WTC11 (cell line): Measurements from ENCODE around the gene IQCF6. TPM values are rescaled to one million over a fixed set of nuclear protein-coding genes. Genes with fewer than 3 reads are reported as not detected.

ENCODE experiments used
- ATF3 ChIP-seq: sonication (generic); formaldehyde crosslinking; conservative IDR thresholded peaks from 2 replicates; pipeline ENCODE4 v1.8.1; 2022; ENCODE audit warnings: mild to moderate bottlenecking, missing genetic modification reagents
- CREM ChIP-seq: sonication (generic); formaldehyde crosslinking; IDR thresholded peaks from 2 replicates; pipeline ENCODE4 v1.8.1; 2022; ENCODE audit warnings: mild to moderate bottlenecking, missing genetic modification reagents, moderate library complexity
- E2F1 ChIP-seq: sonication (generic); formaldehyde crosslinking; IDR thresholded peaks from 2 replicates; pipeline ENCODE4 v1.8.0; 2022; ENCODE audit warnings: mild to moderate bottlenecking, missing genetic modification reagents
- E2F4 ChIP-seq: sonication (generic); formaldehyde crosslinking; IDR thresholded peaks from 2 replicates; pipeline ENCODE4 v1.8.1; 2022; ENCODE audit warnings: low read depth, mild to moderate bottlenecking, moderate library complexity, missing genetic modification reagents, borderline replicate concordance
- ELF4 ChIP-seq: sonication (generic); formaldehyde crosslinking; IDR thresholded peaks from 2 replicates; pipeline ENCODE4 v1.8.1; 2022; ENCODE audit warnings: low read depth, mild to moderate bottlenecking, moderate library complexity, missing genetic modification reagents
- FOXJ3 ChIP-seq: sonication (generic); formaldehyde crosslinking; IDR thresholded peaks from 2 replicates; pipeline ENCODE4 v1.9.0; 2021; ENCODE audit warnings: missing genetic modification reagents, mild to moderate bottlenecking, borderline replicate concordance
- GABPB1 ChIP-seq: sonication (generic); formaldehyde crosslinking; IDR thresholded peaks from 2 replicates; pipeline ENCODE4 v1.8.1; 2023; ENCODE audit warnings: mild to moderate bottlenecking, missing genetic modification reagents
- GTF2I ChIP-seq: fragments of 250-450 bp; sonication (Bioruptor Pico); conservative IDR thresholded peaks from 2 replicates; pipeline ENCODE4 v1.4.0; 2021; ENCODE audit warnings: mild to moderate bottlenecking
- NR3C1 ChIP-seq: sonication (generic); formaldehyde crosslinking; conservative IDR thresholded peaks from 2 replicates; pipeline ENCODE4 v1.8.1; 2023; ENCODE audit warnings: low read depth, mild to moderate bottlenecking, missing genetic modification reagents
- PREB ChIP-seq: sonication (generic); formaldehyde crosslinking; IDR thresholded peaks from 2 replicates; pipeline ENCODE4 v1.8.1; 2022; ENCODE audit warnings: mild to moderate bottlenecking, missing genetic modification reagents, moderate library complexity, borderline replicate concordance
- ZNF121 ChIP-seq: sonication (generic); formaldehyde crosslinking; IDR thresholded peaks from 2 replicates; pipeline ENCODE4 v1.8.0; 2023; ENCODE audit warnings: missing genetic modification reagents
- ZNF416 ChIP-seq: fragments of 250-450 bp; sonication (Bioruptor Pico); IDR thresholded peaks from 2 replicates; pipeline ENCODE4 v1.9.0; 2021; ENCODE audit warnings: mild to moderate bottlenecking, inconsistent platforms
- ZNF423 ChIP-seq: fragments of 250-450 bp; sonication (Bioruptor Pico); IDR thresholded peaks from 2 replicates; pipeline ENCODE4 v2.1.2; 2022; ENCODE audit warnings: mild to moderate bottlenecking, moderate library complexity
- total RNA-seq: library from RNA; stranded (reverse); gene quantifications from 3 replicates; pipeline ENCODE4 v1.2.3, GENCODE V29; 2021
- TF ChIP-seq, protein P1 (sequence below): sonication (generic); formaldehyde crosslinking; IDR thresholded peaks from 2 replicates; pipeline ENCODE4 v1.8.0; 2022; ENCODE audit warnings: missing genetic modification reagents
- TF ChIP-seq, protein P2 (sequence below): sonication (generic); formaldehyde crosslinking; IDR thresholded peaks from 2 replicates; pipeline ENCODE4 v1.8.1; 2023; ENCODE audit warnings: mild to moderate bottlenecking, moderate library complexity, missing genetic modification reagents
- TF ChIP-seq, protein P3 (sequence below): sonication (generic); formaldehyde crosslinking; IDR thresholded peaks from 2 replicates; pipeline ENCODE4 v1.8.1; 2023; ENCODE audit warnings: mild to moderate bottlenecking, missing genetic modification reagents
- TF ChIP-seq, protein P4 (sequence below): sonication (generic); formaldehyde crosslinking; IDR thresholded peaks from 2 replicates; pipeline ENCODE4 v1.8.0; 2022; ENCODE audit warnings: mild to moderate bottlenecking, missing genetic modification reagents

The IQCF6 gene
- total RNA-seq, 1 experiment from 2014 or later, result not detected

GRCh38 chr3:51819709-51820406 is 40.8 kb upstream of the IQCF6 start (continued):
- TF ChIP-seq PREB (CRISPR knock-in tag) (no peak), GTF2I (no peak), FOXJ3 (no peak), ZNF416 (no peak), ZNF423 (CRISPR knock-in tag) (no peak), CREM (no peak), NR3C1 (CRISPR knock-in tag) (no peak), GABPB1 (CRISPR knock-in tag) (no peak), ELF4 (CRISPR knock-in tag) (no peak), E2F1 (no peak), E2F4 (no peak), ATF3 (no peak), ZNF121 (CRISPR knock-in tag) (no peak)
- TF ChIP-seq, protein P1, sequence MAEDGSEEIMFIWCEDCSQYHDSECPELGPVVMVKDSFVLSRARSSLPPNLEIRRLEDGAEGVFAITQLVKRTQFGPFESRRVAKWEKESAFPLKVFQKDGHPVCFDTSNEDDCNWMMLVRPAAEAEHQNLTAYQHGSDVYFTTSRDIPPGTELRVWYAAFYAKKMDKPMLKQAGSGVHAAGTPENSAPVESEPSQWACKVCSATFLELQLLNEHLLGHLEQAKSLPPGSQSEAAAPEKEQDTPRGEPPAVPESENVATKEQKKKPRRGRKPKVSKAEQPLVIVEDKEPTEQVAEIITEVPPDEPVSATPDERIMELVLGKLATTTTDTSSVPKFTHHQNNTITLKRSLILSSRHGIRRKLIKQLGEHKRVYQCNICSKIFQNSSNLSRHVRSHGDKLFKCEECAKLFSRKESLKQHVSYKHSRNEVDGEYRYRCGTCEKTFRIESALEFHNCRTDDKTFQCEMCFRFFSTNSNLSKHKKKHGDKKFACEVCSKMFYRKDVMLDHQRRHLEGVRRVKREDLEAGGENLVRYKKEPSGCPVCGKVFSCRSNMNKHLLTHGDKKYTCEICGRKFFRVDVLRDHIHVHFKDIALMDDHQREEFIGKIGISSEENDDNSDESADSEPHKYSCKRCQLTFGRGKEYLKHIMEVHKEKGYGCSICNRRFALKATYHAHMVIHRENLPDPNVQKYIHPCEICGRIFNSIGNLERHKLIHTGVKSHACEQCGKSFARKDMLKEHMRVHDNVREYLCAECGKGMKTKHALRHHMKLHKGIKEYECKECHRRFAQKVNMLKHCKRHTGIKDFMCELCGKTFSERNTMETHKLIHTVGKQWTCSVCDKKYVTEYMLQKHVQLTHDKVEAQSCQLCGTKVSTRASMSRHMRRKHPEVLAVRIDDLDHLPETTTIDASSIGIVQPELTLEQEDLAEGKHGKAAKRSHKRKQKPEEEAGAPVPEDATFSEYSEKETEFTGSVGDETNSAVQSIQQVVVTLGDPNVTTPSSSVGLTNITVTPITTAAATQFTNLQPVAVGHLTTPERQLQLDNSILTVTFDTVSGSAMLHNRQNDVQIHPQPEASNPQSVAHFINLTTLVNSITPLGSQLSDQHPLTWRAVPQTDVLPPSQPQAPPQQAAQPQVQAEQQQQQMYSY (CRISPR knock-in tag), result no peak
- TF ChIP-seq, protein P2, sequence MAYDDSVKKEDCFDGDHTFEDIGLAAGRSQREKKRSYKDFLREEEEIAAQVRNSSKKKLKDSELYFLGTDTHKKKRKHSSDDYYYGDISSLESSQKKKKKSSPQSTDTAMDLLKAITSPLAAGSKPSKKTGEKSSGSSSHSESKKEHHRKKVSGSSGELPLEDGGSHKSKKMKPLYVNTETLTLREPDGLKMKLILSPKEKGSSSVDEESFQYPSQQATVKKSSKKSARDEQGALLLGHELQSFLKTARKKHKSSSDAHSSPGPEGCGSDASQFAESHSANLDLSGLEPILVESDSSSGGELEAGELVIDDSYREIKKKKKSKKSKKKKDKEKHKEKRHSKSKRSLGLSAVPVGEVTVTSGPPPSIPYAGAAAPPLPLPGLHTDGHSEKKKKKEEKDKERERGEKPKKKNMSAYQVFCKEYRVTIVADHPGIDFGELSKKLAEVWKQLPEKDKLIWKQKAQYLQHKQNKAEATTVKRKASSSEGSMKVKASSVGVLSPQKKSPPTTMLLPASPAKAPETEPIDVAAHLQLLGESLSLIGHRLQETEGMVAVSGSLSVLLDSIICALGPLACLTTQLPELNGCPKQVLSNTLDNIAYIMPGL (CRISPR knock-in tag), result peak; percentile 12; the same call in 1 of the 2 replicates
- TF ChIP-seq, protein P3, sequence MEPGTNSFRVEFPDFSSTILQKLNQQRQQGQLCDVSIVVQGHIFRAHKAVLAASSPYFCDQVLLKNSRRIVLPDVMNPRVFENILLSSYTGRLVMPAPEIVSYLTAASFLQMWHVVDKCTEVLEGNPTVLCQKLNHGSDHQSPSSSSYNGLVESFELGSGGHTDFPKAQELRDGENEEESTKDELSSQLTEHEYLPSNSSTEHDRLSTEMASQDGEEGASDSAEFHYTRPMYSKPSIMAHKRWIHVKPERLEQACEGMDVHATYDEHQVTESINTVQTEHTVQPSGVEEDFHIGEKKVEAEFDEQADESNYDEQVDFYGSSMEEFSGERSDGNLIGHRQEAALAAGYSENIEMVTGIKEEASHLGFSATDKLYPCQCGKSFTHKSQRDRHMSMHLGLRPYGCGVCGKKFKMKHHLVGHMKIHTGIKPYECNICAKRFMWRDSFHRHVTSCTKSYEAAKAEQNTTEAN (CRISPR knock-in tag), result no peak
- TF ChIP-seq, protein P4, sequence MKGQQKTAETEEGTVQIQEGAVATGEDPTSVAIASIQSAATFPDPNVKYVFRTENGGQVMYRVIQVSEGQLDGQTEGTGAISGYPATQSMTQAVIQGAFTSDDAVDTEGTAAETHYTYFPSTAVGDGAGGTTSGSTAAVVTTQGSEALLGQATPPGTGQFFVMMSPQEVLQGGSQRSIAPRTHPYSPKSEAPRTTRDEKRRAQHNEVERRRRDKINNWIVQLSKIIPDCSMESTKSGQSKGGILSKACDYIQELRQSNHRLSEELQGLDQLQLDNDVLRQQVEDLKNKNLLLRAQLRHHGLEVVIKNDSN (CRISPR knock-in tag), result no peak
